GM18870 (cell line): ENCODE results near the gene MAPKAP1.

Experiments
- ATAC-seq: cut with Tn5 transposase; IDR thresholded peaks from one replicate; pipeline ENCODE4 v1.9.1; 2021; ENCODE audit warnings: moderate library complexity; ENCODE audit not compliant: unreplicated experiment

MAPKAP1 gene

DNA sequence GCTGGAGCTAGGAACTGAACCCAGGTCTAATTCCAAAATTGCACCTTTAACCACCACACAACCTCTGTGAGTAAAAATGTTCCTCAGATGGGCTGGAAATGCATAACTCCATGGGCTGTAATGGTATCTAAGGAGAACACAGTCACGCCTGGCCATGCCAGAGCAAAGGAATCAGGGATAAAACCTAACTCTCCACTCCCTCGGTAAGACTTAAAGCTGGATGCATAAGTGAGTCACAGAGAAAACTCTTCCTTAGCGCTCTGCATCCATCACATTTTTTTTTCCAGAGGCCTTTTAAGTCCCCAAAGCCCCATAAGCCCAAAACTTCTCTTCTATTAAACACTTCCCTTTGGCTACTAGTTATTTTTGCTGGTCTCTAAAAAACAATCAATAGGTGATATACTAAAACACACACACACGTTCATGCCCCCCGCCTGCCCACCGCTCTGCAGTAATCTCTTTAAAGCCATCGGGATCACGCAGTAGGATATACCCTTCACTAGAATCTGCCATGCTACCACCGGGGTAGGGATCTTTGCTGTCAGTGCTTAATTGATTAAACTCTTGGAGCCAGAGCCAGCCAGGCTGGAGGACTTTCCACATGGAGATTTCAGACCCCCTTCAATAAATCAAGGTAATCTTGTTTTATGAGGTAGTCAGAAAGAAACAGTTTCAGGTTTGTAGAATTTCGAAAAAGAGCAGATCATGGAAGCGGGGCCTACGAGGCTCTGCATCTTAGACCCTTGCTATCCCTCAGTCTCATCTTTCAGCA, 212.9 kb downstream of the MAPKAP1 start:
- no peak for ATAC-seq

DNA sequence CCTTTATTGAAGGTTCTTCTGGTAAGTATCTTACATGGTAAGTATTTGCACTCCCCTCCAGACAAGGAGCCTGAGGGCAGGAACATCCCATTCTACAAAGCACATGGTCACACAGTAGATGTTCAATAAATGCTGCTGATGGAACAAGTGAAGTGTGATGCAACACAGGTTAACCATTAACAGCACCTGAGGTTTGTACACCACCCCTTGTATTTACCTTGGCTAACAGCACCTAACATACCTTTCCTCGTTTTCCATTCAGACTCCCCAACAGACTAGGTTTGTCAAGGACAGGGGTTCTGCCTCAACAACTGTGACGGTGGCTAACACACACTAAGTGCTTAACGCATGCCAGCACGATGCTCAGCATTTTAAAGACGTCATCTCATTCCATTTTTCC, 213.6 kb downstream of the MAPKAP1 start:
- no peak for ATAC-seq

DNA sequence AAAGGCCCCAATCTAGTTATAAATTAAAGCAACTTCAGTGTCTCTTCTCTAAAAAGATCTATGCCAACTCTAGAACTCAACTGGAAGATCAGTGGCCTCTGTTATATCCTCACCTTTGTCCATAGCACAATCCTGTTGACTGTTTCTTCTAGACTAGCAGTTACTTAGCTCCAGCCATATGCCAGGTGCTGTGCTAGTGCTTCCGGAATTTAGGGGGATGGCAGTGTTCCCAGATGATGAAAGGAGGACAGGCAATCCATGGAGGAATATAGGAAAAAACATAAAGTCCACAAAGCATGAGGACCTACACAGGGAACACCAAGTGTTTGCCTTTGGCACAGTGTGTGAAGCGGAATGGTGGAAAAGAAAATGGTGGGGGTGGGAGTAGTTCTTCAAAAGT, 214.3 kb downstream of the MAPKAP1 start:
- ATAC-seq, result no peak

DNA sequence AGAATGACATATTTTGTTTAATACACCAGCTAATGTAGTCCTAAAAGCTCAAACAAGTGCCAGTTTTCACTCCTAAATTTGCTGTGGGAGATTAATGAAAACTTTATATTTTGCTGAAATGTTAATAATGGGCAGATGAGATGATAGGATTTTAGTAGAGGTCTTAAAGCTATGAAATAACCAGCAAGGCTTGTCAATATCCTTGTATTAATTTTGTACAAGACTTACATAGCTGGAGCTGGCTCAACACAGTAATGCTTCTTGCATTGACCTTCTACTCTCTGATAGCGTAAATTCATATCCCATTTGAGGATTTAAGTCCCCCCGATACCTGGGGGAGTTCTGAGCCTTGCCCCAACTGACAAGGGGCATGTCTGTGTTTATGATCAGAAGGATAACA, 219.2 kb downstream of the MAPKAP1 start:
- no peak for ATAC-seq

DNA sequence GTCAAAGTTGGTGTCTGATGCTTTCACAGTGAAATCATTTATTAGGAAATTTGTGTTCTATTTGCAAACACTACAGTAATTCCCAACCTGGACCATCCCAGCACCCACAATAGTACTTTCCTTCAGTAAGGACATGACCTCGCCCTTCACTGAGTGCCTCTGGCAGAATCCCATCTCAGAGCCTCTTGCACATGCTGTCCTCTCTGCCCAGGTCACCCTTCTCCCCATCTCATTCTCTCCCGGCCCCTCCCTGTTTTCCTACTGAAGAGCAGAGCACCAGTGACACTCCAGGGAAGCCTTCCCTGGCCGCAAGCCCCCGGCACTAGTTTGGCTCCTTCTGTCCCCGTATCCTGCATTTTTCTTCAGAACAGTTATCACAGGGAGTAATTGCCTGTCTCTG, 220.4 kb downstream of the MAPKAP1 start:
- ATAC-seq, result no peak

DNA sequence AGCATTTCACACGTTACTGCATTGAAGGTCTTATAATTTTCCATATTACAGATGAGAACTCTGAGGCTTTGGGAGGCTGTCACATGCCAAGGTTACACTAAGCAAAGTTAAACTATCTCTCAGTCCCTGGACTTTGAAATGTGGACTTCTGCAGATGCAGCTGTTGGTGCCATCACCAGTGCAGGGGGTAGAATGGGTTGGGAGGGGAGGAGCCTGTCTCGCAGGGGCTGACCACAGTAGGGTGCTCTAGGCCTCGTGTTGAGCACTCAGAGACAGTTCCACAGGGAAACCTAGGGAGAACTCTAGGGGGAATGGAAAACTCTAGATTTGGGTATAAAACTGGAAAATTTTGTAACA, 220.9 kb downstream of the MAPKAP1 start:
- ATAC-seq, result no peak

DNA sequence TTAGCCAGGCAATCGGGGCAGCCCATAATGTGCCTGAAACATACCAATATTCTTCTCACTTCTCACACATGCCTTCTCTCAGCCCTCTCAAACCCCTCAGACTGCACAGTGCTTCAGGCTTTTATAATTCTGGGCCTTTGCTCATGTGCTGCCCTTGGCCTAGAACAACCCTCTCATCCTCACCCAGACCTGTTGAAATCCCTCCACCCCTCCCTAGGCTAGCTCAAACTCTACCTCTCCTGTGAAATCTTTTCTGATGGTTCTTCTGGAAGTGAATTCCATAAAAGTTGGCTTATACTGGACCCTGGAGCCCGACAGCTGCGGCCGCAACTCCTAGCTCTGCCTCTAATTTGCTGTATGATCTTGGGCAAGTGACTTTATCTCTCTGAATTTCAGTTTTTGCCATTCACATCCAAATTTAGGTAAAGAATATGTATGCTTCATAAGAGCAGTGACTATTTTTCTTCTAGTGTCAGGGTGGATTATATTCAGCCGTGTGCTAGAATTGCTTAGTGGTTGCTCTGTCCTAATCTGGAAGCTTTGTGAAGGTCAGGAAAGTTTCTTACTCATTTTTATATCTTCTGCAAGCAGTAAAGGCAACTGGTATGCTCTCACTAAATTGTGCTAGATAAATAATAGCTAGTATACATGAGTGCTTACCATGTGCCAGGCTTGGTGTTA, 221.4 kb downstream of the MAPKAP1 start:
- no peak for ATAC-seq

DNA sequence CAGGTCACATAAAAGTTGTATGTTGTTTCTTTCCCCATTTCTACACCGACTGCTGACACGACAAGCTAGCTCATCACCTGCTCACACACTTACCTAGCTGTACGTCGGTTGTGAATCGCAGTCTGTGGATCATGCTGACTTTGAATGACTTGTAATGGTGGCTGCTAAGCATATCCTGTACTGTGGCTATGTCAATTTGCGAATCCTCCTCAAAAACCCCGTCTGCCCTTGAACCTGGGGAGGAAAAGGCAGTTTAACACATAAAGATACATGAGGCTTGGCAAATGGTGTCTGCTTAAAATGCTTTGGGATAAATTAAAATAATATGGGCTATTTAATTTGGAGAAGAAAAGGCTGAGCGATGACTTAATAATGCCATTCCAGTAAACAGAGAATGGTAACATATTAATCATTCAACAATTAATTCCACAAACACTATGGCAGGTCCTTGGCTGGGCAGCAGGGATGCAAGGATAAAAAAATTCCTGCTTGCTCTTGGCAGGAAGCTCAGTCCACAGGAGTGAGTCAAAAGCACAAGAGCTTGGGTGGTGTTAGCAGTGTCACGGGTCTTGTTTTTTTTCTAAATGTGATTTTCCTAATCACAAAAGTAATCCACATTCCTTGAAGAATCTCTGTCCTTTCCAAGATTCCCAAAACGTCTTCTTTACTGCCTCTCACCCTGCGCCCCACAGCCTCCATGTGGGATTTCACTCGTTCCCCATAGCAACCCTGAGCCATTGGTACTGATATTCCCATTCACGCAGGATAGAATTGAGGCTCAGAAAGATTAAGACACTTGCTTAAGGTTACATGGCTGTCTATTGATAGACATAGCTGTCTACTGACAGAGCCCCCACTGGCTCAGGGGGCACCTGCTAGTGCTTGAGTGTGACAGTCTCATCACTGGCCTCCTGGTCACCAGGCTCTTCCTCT, 222.4 kb downstream of the MAPKAP1 start:
- no peak for ATAC-seq

DNA sequence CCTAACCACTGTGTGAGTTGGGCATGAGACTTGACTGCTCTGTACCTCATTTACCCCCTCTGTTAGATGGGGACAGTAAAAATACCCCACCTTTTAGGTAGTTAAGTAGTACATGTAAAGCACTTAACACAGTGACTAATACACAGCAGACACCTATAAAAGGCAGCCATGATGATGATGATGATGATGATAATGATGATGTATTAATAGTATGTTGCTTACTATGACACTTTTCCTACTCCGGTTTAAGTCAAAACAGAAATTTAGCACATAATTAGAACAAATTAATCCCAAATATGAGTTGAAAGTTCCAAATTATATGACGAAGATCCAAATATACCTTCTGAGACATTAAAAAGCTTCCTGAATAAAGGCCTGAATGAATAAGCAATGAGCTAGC, 223.3 kb downstream of the MAPKAP1 start:
- no peak for ATAC-seq

DNA sequence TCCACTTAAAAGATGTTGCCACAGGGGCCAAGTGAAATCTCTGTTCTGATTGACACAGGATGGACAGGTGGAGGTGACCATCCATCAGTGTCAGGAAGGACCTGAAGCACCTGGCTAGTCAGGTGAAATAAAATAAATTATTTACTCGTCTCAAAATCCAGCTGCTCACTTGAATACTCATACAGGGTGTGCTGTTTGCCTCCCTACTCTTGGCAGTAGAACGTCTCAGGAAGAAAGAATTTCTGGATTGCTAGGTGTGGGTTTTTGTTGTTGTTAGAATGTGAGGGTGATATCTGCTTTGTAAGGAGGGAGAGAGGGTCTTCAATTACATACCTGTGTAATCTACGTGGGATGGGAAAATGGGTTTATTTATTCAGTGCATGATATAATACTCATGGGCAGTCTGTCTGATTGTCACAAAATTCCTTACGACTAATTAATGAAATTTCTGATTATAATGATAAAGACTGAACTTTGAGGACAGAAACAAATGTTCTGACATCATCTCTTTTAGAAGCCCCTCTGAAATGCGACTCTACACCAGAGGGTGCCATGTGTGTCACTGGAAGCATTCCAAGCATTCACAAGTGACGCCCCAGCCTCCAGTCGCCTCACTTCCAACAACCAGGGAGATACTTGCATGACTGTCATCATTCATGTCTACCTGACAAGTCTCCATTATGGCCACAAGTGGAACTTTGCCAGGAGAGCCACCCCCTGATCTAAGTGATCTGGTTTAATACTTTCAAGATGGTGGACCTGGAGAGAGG, 227.0 kb downstream of the MAPKAP1 start:
- no peak for ATAC-seq

DNA sequence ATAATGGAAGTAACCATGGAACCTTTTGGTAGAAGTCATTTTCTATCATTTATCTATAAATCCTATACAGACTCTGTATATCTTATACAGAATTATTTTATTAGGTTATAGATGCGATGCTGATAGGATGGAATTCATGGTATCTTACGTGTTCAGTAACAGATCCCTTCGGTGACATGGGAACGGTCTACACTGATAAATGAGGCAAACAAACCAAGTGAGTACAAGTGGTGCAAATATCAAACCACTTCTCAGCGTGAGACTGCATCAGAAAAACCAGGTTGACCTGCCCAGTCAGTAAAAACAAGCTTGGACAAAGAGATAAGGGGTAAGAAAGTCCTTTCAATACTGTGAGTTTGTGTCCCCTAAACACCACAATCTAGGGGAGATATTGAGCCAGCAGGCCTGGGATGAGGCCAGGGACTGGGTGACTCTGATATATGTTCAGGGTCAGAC, 229.9 kb downstream of the MAPKAP1 start:
- no peak for ATAC-seq

DNA sequence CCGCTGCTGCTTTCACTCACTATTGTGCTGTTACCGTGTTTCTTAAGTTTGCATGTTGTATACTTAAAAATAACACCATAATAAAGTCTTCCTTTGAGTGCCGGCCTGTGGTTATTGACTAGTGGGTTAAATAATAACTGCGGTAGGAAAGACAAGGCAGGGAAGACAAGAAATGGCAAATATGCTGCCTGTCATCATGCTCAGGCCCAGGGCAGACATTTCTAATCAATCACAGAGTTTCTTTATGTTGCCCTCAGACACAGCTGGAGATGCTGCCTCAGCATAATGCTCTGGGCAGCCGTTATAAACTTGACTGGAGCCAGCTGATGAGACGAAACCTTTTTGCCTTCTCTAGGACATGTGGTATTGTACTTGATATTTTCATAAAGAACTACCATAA, 230.4 kb downstream of the MAPKAP1 start:
- ATAC-seq, result no peak

DNA sequence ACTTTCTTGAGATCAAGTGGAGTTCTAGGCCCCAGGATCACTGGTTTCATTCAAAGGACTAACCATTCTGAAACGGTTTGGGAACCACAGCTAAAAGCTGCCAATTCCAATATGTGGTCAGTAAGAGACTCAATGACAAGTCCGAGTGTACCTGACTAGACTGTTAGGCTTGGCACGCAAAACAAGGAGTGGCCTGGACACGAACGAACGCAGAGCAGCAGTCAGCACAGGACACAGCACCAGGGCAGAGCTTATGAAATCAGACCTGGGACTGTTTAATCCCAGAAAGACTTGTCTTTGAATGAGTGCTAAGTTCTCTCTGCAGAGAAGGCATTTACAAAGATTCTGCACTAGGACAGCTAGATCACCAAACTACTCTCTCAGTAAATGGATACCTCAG, 231.6 kb downstream of the MAPKAP1 start:
- no peak for ATAC-seq

DNA sequence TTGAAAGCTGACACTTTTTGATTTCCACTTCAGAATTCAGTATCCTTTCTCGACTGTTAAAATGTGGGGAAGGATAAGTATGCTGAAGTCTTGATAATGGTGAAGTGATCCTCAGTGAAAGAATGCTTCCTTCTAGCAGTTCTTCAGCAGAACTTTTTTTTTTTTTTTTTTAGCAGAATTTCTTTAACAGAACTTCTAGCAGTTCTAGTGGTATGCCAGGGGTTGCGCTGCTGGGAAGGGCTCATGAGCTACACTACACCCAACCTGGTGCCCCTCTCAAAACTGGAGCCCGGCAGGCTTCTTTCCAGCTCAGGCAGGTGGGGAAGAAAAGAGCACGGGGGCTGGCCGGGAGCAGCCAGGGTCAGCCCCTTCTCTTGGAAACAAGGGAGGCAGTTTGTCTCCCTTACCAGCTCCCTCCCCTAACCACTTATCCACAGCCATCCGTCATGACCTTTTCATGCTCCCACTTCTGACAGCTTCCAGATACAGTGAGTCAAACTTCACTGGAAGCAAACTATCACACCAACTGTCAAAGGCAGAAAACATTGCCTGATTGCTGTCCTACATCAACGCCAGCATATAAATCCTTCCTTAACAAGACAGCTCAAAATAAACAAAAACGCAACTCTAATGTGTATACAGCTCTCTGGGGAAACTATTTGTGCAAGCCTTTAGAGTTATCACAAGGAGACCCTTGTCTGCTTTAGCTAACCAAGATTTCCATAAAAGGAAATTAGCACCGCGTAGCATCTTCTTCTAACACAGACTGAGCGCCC, 233.9 kb downstream of the MAPKAP1 start:
- no peak for ATAC-seq

DNA sequence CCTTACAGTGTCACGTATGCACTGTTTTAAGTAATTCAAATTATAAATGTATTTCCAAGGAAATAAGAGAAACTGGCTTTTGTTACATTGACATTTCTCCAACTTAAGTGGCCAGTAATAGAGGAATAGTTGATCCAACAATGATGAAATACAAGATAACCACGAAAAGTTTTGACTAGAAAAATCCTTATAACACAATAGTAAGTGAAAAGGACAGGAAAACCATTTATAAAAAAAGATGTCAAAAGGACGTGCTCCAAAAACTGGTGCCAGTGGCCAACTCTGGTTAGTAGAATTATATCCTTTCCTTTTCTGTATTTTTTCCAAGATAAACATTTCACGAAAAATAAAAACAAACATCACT, 234.5 kb downstream of the MAPKAP1 start:
- no peak for ATAC-seq

DNA sequence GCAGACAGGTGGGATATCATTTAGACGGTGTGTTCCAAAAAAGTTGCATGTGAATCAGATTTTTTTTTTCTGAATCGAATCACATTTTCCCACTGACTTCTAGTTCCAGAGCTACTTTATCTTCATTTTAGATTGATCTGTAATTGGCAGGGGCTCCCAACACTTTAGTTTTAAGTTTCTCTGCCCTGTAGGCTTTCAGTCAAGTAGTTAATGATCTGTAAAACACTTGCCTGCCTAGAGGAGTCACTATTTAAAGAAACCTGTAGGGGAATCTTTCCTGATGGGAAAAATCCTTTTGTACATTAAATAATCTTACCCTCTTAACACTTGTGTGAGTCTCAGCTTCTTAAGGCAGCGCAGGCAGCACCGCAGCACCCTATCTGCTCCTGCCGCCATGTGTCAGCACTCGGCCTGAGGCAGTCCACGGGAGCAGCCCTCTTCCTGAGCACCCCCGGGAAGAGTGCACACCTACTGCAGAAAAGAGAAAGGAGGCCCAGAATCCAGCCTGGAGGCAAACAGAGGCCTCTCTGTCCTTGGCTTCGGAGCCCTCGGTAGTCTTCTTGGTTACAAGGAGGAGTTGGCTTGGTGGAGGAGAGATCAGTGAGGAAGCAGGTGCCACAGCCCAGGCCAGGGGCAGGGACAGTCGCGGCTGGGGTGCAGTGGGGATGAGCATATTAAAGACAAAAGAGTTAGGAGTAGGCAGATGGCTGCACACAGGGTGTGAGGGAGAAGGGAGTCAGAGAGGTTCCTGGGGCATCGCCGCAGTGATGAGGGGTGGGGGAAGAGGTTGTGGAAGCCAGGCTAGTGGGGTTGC, 236.0 kb downstream of the MAPKAP1 start:
- ATAC-seq, result no peak

DNA sequence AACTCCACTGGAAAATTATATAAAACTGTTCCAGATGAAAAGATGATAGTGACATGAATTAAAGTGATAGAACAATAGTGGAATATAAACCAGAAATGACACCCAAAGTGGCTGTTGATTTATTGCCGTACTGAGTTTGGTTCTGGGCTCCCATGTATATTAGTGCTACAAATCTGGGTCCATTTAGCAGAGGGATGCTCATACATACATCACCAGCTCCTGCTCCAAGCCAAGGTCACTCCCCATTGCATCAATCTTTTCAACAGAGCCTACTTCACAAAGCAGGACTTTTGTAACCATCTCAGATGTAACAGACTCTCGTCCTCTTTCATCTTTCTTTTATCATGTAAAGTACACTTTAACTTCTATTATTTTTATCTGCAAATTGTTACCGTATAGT, 236.8 kb downstream of the MAPKAP1 start:
- ATAC-seq, result no peak

DNA sequence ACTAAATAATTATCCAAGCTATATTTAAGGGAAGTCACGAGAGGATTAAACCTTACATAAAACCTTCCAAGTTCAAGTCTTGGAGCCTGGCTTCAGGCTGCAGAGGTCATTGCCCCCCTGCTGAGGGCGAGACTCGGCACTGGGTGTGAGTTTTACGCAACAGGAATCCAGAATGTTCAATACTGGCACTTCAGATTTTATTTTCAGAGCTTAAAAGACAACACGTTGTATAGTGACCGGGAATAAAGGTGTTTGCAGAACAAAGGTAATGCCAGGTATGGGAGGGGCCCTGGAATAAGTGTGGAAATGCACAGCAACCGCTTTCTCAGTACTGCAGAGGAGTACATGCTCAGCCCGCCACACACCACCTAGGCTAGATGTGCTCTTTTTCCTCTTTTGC, 238.4 kb downstream of the MAPKAP1 start:
- ATAC-seq, result no peak

DNA sequence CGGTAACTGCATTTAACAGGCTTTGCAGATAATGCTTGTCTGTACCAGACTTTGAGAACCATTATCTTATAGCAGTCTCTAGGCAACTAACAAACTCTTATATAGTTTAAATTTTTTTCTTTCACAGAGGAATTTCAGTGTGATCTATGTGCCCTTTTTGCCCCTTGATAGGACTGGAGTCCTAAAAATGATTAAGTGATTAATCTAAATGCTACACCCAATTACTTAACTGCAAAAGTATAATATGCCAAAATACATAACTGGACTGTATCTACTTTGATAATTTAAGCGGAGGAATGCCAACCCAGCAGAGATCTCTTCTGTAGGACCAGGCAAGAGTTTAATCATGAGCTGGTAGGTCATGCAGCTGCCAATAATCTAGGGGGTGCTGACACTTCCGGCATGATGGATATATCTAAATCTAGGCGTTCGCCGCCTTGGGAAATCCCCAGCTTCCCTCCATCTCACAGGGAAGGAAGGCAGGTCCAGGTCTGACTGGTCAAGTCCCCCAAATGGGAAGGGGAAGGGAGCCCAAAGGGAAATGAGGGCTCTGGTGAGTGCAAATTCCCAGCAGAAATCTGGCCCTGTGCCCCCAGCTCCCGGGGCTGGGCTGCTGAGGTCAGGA, 239.8 kb downstream of the MAPKAP1 start:
- ATAC-seq, result no peak
